Heart left ventricle (tissue), 16 donors: ENCODE data around the gene VASH2. TPM values are rescaled to one million over a fixed set of nuclear protein-coding genes. Genes with fewer than 3 reads are reported as not detected.
A peak's percentile ranks its signal among the peaks of the same experiment; 100 is the strongest.

Experiments used
- ATAC-seq, 4 donors: fragments of 200-7000 bp; cut with Tn5 transposase; one replicate each; pipeline ENCODE4 v1.9.1; 2020 to 2022; ENCODE audit warnings: moderate library complexity in 4 of 4, mild to moderate bottlenecking in 3 of 4, moderate number of reproducible peaks in 1 of 4
- DNase-seq, 5 donors: peaks; one replicate each; pipeline ENCODE4 v3.0.0-alpha.2; 2020
- H3K27ac ChIP-seq, 12 donors: fragments of 200-600 bp; sonication (generic) in 4 of 12; one replicate each; pipeline versions ENCODE4 v1.5.0 to v1.8.0; 2016 to 2022; ENCODE audit warnings: mild to moderate bottlenecking in 2 of 12
- H3K27me3 ChIP-seq, 9 donors: fragments of 200-600 bp; sonication (generic) in 2 of 9; one replicate each; pipeline versions ENCODE4 v1.5.1 to v1.8.0; 2016 to 2022; ENCODE audit warnings: mild to moderate bottlenecking in 3 of 9
- H3K36me3 ChIP-seq, 9 donors: fragments of 200-600 bp; sonication (generic) in 2 of 9; one replicate each; pipeline versions ENCODE4 v1.5.0 to v1.8.0; 2018 to 2022; ENCODE audit warnings: mild to moderate bottlenecking in 2 of 9
- H3K4me1 ChIP-seq, 12 donors: fragments of 200-600 bp; sonication (generic) in 4 of 12; one replicate each; pipeline versions ENCODE4 v1.5.0 to v1.8.0; 2016 to 2022; ENCODE audit warnings: mild to moderate bottlenecking in 3 of 12
- H3K4me3 ChIP-seq, 12 donors: fragments of 200-600 bp; sonication (generic) in 4 of 12; one replicate each; pipeline versions ENCODE4 v1.5.0 to v1.8.0; 2017 to 2022; ENCODE audit warnings: mild to moderate bottlenecking in 9 of 12, moderate library complexity in 4 of 12
- H3K9me3 ChIP-seq, 12 donors: fragments of 200-600 bp; sonication (generic) in 4 of 12; one replicate each; pipeline versions ENCODE4 v1.5.0 to v1.8.0; 2016 to 2022; ENCODE audit warnings: mild to moderate bottlenecking in 1 of 12
- CTCF ChIP-seq, 12 donors: fragments of 200-600 bp; sonication (generic) in 4 of 12; IDR thresholded peaks; one replicate each; pipeline versions ENCODE4 v1.5.0 to v1.8.0; 2018 to 2022; ENCODE audit warnings: antibody characterized with exemption in 12 of 12, mild to moderate bottlenecking in 5 of 12
- POLR2A ChIP-seq, 2 donors: fragments of 450-650 bp; IDR thresholded peaks; one replicate each; pipeline ENCODE4 v1.6.1; 2017; ENCODE audit warnings: antibody characterized with exemption in 2 of 2, mild to moderate bottlenecking in 2 of 2, moderate library complexity in 2 of 2
- WGBS, 4 donors: extraction: QIAGEN DNeasy Blood & Tissue Kit in 2 of 4; methylation state at CpG; one replicate each; pipeline versions ENCODE4 v1.1.5 to v1.1.7; 2013 to 2018; 5-methylcytosine and 5-hydroxymethylcytosine counted together
- intact Hi-C, 10 donors: fragments of 100-400 bp; cut with DNase I; formaldehyde crosslinking; loops; one replicate each; pipeline versions ENCODE4 v1.11.1 to v1.14.2; 2022
- polyA plus RNA-seq, 2 donors: library from polyadenylated mRNA; stranded (reverse); fragments of 200-250 nt; gene quantifications; one replicate each; pipeline ENCODE4 v1.2.3, GENCODE V29; 2013
- total RNA-seq, 9 donors: library from RNA; depleted of rRNA in 2 of 9; stranded (reverse); fragments of >200 nt in 2 of 9; fragmentation: NEBNext Ultra II Directional in 3 of 9; extraction: Animal tissue kit (Norgen Biotek cat#: 25700) in 3 of 9; gene quantifications; one replicate each; pipeline versions ENCODE4 v1.1.0 to v1.2.4, GENCODE V29; 2016 to 2023
- donor health status: ischemic (EF 13 %, LVEDD 7.1; RV severe dilation, severe dysfunction).
- donor health status: healthy with polysubstance abuse.
- donor health status: DM: no; HTN: yes; CAD: no.
- donor health status: DM: no; HTN: no; CAD: no.
- donor health status: ischemic (EF 25% LVEDD 6.9; RV normal size, moderate dysfunction).
- donor health status: ischemic (EF 25% LVEDD 5.7; RV mildly dilated, moderate dysfunction).
- donor health status: healthy.
- donor health status: DM: yes; HTN: yes; CAD: no.
- donor health status: ischemic (EF 35%, LVEDD 5.7; RV mildly dilated, moderate dysfunction).
- donor health status: nonischemic (EF 11% LVEDD 7.7; RV severe dilation, severe dysfunction).
- donor health status: DM: yes; HTN: yes; CAD: no.
- donor health status: PGD.
- donor health status: ischemic (EF 29% LVEDD 5.4; RV normal size, mild dysfunction).
- donor health status: nonischemic (EF 23%, LVEDD 6.1; RV moderate dilation, normal function).

VASH2 gene
- total and polyA plus RNA-seq, 11 donors: 0.19 to 2.6 (median 0.53) TPM; not detected in 1

- DNase-seq (no peak), ATAC-seq (no peak)
- Histone ChIP-seq H3K4me3 (no peak overlapping the region), H3K9me3 (peaks cover 0 to 9% (median 0%) of the 10 kb centered on the region in 12 donors), H3K4me1 (peaks cover 0 to 8% (median 0%) of the 10 kb centered on the region in 12 donors), H3K27ac (no peak overlapping the region), H3K27me3 (no peaks in the 10 kb centered on the region), H3K36me3 (no peaks in the 10 kb centered on the region)
- no peak for TF ChIP-seq CTCF (IDR thresholded peaks at IDR 0.05)
- TF ChIP-seq POLR2A (IDR thresholded peaks at IDR 0.05): no peak
- WGBS, 4 donors: 74 to 81% (median 77%) methylated on average over 5 to 6 of the region's 6 CpGs
- intact Hi-C loops: no loop called here
Measured at GRCh38 chr1:212926372-212926771, 24.0 kb upstream of the VASH2 start.

GRCh38 chr1:212928323-212929291 lies 21.7 kb upstream of the VASH2 start:
- no peak overlapping the region for H3K4me3 ChIP-seq
- H3K36me3 ChIP-seq: no peaks in the 10 kb centered on the region
- H3K9me3 ChIP-seq: peaks cover 0 to 9% (median 0%) of the 10 kb centered on the region in 12 donors
- no peak for DNase-seq
- H3K27ac ChIP-seq: peak overlapping the region in 1 of 12 donors; percentile 5
- intact Hi-C loops: no loop called here
- no peak for TF ChIP-seq POLR2A (IDR thresholded peaks at IDR 0.05)
- TF ChIP-seq CTCF (IDR thresholded peaks at IDR 0.05): no peak
- ATAC-seq: no peak
- 53 to 59% (median 54%) methylated on average over 7 to 10 of the region's 10 CpGs for WGBS, 4 donors
- H3K4me1 ChIP-seq: peaks cover 0 to 8% (median 0%) of the 10 kb centered on the region in 12 donors
- no peaks in the 10 kb centered on the region for H3K27me3 ChIP-seq

- 80 to 84% (median 83%) methylated on average over 10 of the region's 10 CpGs for WGBS, 4 donors
- Histone ChIP-seq H3K27me3 (no peaks in the 10 kb centered on the region), H3K36me3 (no peaks in the 10 kb centered on the region), H3K4me3 (no peak overlapping the region), H3K27ac (no peak overlapping the region), H3K9me3 (peaks cover 0 to 9% (median 0%) of the 10 kb centered on the region in 12 donors), H3K4me1 (no peaks in the 10 kb centered on the region)
- DNase-seq (no peak), ATAC-seq (no peak)
- intact Hi-C loops: no loop called here
- TF ChIP-seq CTCF (IDR thresholded peaks at IDR 0.05) (no peak), POLR2A (IDR thresholded peaks at IDR 0.05) (no peak)
Measured at GRCh38 chr1:212930986-212931678, 19.2 kb upstream of the VASH2 start.
